NT2/D1 (cell line): ENCODE data around the gene SPOCD1.

Experiments used
- DNase-seq: peaks from one replicate; pipeline ENCODE4 v3.0.0-alpha.2; 2011; ENCODE audit warnings: low read depth, low spot score
- H3K27me3 ChIP-seq: 2 replicates; pipeline ENCODE4 v1.6.0; 2011; ENCODE audit warnings: mild to moderate bottlenecking; ENCODE audit not compliant: insufficient read length, insufficient read depth
- H3K36me3 ChIP-seq: 2 replicates; pipeline ENCODE4 v1.6.1; 2011; ENCODE audit warnings: mild to moderate bottlenecking, low read length, mixed read lengths; ENCODE audit not compliant: insufficient read depth, insufficient read length
- H3K4me1 ChIP-seq: 2 replicates; pipeline ENCODE4 v1.5.1; 2011; ENCODE audit not compliant: insufficient read depth, insufficient read length
- H3K4me3 ChIP-seq: 2 replicates; pipeline ENCODE4 v1.5.1; 2011; ENCODE audit warnings: low read depth; ENCODE audit not compliant: insufficient read length
- H3K9ac ChIP-seq: 2 replicates; pipeline ENCODE4 v1.6.0; 2011; ENCODE audit warnings: low read depth; ENCODE audit not compliant: insufficient read length
- H3K9me3 ChIP-seq: 2 replicates; pipeline ENCODE4 v1.5.1; 2011; ENCODE audit warnings: mild to moderate bottlenecking, low read length; ENCODE audit not compliant: insufficient read depth
- SUZ12 ChIP-seq: IDR thresholded peaks from 2 replicates; pipeline ENCODE4 v1.6.1; 2011; ENCODE audit not compliant: insufficient read length, insufficient read depth; ENCODE audit errors: extremely low read depth
- YY1 ChIP-seq: IDR thresholded peaks from 2 replicates; pipeline ENCODE4 v1.6.1; 2011; ENCODE audit not compliant: insufficient read length, insufficient read depth
- ZNF274 ChIP-seq: IDR thresholded peaks from 2 replicates; pipeline ENCODE4 v1.6.1; 2011; ENCODE audit warnings: mild to moderate bottlenecking, low read depth, low read length

The SPOCD1 gene

DNA sequence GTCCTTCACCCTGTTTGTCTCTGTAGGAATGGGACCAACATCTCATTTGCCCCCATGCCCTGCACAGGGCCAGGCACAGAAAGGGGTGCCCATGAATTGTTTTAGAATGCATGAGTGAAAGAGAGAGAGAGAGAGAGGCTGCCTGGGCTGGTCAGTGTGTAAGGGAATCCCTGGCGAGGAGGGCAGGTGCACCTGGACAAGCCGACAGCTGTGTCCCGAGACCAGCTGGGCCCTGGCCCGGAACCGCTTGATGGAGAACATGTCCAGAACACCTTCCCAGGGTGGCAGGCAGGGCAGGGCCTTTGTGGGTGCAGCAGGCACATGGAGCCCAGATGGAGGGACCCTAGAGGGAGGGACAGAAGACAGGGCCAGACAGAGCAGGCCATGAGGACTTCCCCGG is 22.7 kb downstream of the SPOCD1 start:
- Histone ChIP-seq H3K9me3 (no peaks in the 10 kb centered on the region), H3K4me1 (peaks cover 28% of the 10 kb centered on the region), H3K4me3 (no peak overlapping the region), H3K9ac (no peak overlapping the region), H3K36me3 (peaks cover 4% of the 10 kb centered on the region), H3K27me3 (no peaks in the 10 kb centered on the region)
- TF ChIP-seq YY1: no peak
- TF ChIP-seq SUZ12: no peak
- TF ChIP-seq ZNF274: no peak
- DNase-seq: no peak

DNA sequence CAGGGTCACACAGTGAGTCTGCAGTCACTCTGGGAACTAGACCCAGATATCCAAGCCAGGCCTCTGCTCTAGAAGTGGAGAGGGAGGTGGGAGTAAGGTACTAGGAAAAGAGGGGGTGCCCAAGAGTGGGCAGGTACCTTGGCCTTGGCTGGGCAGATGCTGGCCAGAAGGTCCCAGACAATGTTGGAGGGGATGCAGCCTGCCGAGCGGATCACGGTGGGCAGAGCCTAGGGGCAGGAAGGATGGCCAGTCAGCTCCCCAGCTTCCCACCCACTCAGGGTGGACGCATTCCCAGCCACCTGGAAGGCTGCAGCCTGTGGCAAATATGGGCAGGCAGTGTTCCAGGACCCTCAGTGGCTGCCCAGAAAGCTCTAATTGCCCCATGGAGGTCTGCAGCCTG is 23.3 kb downstream of the SPOCD1 start:
- Histone ChIP-seq H3K27me3 (no peaks in the 10 kb centered on the region), H3K9ac (no peak overlapping the region), H3K36me3 (peaks cover 4% of the 10 kb centered on the region), H3K4me3 (no peak overlapping the region), H3K4me1 (peaks cover 25% of the 10 kb centered on the region), H3K9me3 (no peaks in the 10 kb centered on the region)
- no peak for DNase-seq
- no peak for TF ChIP-seq YY1
- no peak for TF ChIP-seq SUZ12
- no peak for TF ChIP-seq ZNF274

DNA sequence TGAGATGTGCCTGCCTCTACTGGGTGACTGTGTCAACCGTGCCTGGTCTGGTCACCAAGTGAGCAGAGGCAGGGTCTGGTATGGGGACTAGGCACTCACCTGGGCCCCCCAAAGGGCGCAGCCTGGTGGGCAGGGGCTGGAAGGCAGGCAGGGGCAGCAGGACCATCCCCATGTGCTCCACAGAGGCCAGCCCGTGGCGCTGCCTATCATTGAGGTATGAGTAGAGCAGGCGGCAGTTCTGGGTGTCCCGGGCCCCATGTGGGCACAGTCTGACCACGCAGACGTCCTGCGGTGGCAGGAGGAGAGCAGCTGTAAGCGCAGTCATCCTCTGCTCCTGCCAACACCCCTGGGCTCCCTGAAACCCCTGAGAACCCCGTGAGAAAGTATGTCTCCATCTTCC is 23.7 kb downstream of the SPOCD1 start:
- Histone ChIP-seq H3K4me1 (peaks cover 22% of the 10 kb centered on the region), H3K36me3 (peaks cover 4% of the 10 kb centered on the region), H3K4me3 (no peak overlapping the region), H3K9ac (no peak overlapping the region), H3K27me3 (no peaks in the 10 kb centered on the region), H3K9me3 (no peaks in the 10 kb centered on the region)
- TF ChIP-seq SUZ12 (no peak), YY1 (no peak), ZNF274 (no peak)
- DNase-seq: no peak

DNA sequence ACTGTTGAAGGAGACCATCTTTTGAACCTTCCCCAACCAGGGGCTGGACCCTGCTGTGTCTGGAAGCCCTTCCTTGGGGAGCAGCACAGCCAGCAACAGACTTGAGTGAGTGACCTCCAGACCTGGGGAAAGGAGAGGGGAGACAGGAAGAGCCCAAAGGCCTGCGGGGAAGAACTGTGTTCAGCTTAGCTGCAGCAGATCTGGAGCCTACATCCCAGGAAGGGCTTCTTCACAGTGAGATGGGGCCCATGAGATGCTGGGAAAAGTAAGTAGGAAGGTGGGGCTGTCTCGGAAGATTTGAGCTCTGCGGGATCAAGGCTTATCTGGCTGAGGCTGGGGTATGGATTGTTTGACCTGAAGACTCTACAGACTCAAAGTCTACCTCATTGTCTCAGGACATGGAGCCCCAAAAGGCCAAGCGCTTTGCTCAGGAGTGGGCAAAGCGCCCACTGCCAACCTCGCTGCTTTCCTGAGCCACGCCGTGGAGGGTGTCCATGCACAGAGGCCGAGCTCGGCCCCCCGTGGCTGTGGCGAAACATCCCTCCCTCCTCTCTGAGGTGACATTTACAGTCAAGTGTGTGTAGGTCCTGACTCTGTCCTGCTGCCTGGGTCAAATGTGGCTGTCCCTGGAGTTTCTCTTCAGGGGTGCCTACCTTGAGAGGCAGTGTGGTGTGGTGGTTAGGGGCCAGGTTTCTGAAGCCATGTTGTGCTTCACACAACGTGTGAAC is 24.5 kb downstream of the SPOCD1 start:
- Histone ChIP-seq H3K9ac (no peak overlapping the region), H3K36me3 (peaks cover 2% of the 10 kb centered on the region), H3K27me3 (no peaks in the 10 kb centered on the region), H3K9me3 (no peaks in the 10 kb centered on the region), H3K4me3 (no peak overlapping the region), H3K4me1 (peaks cover 20% of the 10 kb centered on the region)
- TF ChIP-seq SUZ12 (no peak), ZNF274 (no peak), YY1 (no peak)
- no peak for DNase-seq

DNA sequence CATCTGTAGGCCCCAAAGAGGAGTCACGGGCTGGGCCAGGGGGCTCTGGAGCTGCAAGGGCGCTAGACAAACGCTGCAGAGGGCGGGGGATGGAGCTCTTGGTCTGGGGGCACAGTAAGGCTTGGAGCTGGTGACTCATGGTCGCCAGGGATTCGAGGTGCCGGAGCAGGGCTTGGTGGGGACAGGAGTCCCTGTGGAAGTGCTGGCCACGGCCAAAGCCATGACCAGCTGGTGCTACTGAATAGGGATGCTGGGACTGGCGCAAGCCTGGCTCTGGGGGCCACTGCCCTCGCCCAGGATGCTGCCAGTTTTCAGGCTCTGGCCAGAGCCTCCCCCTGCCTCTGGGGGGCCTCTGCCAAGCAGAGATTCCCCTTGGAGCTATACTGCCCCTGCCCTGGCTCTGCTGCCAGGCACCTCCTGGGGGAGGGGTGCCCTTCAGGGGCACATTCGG is 25.2 kb downstream of the SPOCD1 start:
- DNase-seq: no peak
- H3K4me1 ChIP-seq: peaks cover 16% of the 10 kb centered on the region
- no peak for TF ChIP-seq YY1
- no peak for TF ChIP-seq SUZ12
- no peak for TF ChIP-seq ZNF274
- no peak overlapping the region for H3K9ac ChIP-seq
- H3K27me3 ChIP-seq: no peaks in the 10 kb centered on the region
- no peaks in the 10 kb centered on the region for H3K36me3 ChIP-seq
- no peak overlapping the region for H3K4me3 ChIP-seq
- no peaks in the 10 kb centered on the region for H3K9me3 ChIP-seq

DNA sequence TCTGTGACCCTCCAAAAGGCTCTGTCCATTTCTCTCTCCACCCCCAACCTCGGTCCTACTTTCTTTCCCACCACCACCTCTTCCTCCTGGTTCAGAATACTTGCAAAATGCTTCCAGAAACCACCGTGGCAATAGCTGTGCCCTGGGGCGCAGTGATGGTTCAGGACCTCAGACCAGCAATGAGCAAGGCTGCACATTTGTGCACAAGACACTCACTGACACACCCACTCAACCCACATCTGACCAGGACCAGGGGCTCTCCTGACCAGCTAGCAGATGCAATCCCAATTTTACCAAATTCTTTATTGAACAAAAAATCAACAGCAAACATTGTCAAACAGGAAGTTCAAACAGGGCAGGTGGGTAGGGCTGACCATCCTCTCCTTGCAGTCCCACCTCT is 25.7 kb downstream of the SPOCD1 start:
- DNase-seq: no peak
- H3K9me3 ChIP-seq: no peaks in the 10 kb centered on the region
- no peak overlapping the region for H3K9ac ChIP-seq
- H3K4me3 ChIP-seq: no peak overlapping the region
- no peaks in the 10 kb centered on the region for H3K27me3 ChIP-seq
- no peaks in the 10 kb centered on the region for H3K36me3 ChIP-seq
- no peak for TF ChIP-seq ZNF274
- TF ChIP-seq SUZ12: no peak
- TF ChIP-seq YY1: no peak
- peaks cover 16% of the 10 kb centered on the region for H3K4me1 ChIP-seq

DNA sequence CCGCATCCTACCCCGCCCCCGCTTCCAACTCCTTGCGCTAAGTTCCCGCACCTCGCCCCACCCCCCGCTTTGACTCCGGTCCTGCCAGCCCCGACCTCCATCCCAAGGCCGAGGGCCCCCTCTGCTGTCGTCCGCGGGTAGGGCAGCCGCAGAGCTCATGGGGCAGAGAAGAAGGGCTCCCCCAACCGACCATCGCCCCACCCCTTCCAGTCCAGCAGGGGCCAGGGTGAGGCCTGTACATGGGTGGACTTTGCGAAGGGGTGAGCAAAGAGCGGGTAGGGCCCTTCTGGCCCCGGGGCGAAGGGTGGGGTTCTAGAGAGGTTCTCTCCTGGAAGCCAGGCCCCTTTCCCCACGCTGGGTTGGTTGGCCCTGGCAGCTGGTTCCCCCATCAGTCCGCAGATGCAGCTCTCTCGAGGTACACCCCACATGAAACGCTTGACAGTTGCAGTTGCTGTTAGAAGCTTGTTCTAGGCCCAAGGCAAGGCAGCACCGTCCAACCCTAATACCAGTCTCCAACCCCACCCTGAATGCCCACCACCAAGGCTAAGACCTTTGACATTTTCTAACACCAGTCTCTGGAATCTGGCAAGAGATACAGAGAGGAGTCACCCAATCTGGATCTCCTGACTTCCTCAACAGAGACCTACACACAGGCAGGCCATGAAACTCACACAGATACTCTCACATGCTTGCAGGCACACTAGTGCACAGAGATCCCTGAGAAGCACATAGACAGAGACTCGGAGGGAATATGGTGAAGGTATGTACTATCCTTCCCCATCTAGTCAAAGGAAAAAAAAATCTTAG is 26.4 kb downstream of the SPOCD1 start:
- Histone ChIP-seq H3K27me3 (no peaks in the 10 kb centered on the region), H3K4me1 (peaks cover 16% of the 10 kb centered on the region), H3K4me3 (peak overlapping the region; percentile 71), H3K9me3 (no peaks in the 10 kb centered on the region), H3K9ac (peak overlapping the region; percentile 46), H3K36me3 (no peaks in the 10 kb centered on the region)
- no peak for TF ChIP-seq ZNF274
- TF ChIP-seq YY1: no peak
- no peak for TF ChIP-seq SUZ12
- DNase-seq: peak; percentile 95
